Endothelial cell of umbilical vein (primary cell): ENCODE results near the gene SEZ6.

Experiments
- CTCF ChIP-seq, 2 donors: IDR thresholded peaks; 1 replicate in 1 of 2; 2 replicates in 1 of 2; pipeline ENCODE4 v1.5.1; 2011; ENCODE audit warnings: low read length in 2 of 2, mild to moderate bottlenecking in 2 of 2, moderate library complexity in 2 of 2, control low read depth in 1 of 2, inconsistent platforms in 1 of 2, low read depth in 1 of 2; ENCODE audit not compliant: insufficient read depth in 1 of 2; ENCODE audit errors: extremely low read depth in 1 of 2
- EZH2 ChIP-seq: IDR thresholded peaks from 2 replicates; pipeline ENCODE4 v1.6.1; 2012; ENCODE audit warnings: borderline replicate concordance, low read depth, mild to moderate bottlenecking, moderate library complexity, low read length, inconsistent platforms; ENCODE audit not compliant: severe bottlenecking
- FOS ChIP-seq: IDR thresholded peaks from 2 replicates; pipeline ENCODE4 v1.6.1; 2011; ENCODE audit warnings: mild to moderate bottlenecking, low read length, moderate library complexity, borderline replicate concordance; ENCODE audit not compliant: insufficient read depth
- JUN ChIP-seq: IDR thresholded peaks from 2 replicates; pipeline ENCODE4 v1.6.1; 2011; ENCODE audit warnings: borderline replicate concordance, low read depth; ENCODE audit not compliant: insufficient read length, insufficient read depth
- MAX ChIP-seq: IDR thresholded peaks from 2 replicates; pipeline ENCODE4 v1.6.1; 2011; ENCODE audit not compliant: insufficient read depth, insufficient read length
- MYC ChIP-seq: IDR thresholded peaks from one replicate; pipeline ENCODE4 v1.6.1; 2011; ENCODE audit warnings: mild to moderate bottlenecking, low read depth, low read length
- POLR2A ChIP-seq: IDR thresholded peaks from 2 replicates; pipeline ENCODE4 v1.6.1; 2012; ENCODE audit warnings: low read depth, mild to moderate bottlenecking, control low read depth, low read length
- POLR2AphosphoS5 ChIP-seq: IDR thresholded peaks from 2 replicates; pipeline ENCODE4 v1.6.1; 2012; ENCODE audit warnings: low read depth, mild to moderate bottlenecking, control low read depth, low read length, moderate library complexity; ENCODE audit not compliant: insufficient read depth

- no peak for TF ChIP-seq POLR2A
- TF ChIP-seq CTCF (IDR thresholded peaks at IDR 0.05; ENCODE audit: extremely low read depth in 1 of 2, insufficient read depth in 1 of 2, low read depth in 1 of 2, low read length in 2 of 2): no peak
- no peak for TF ChIP-seq EZH2
- TF ChIP-seq POLR2AphosphoS5: no peak
- no peak for TF ChIP-seq FOS
- TF ChIP-seq MAX: no peak
- no peak for TF ChIP-seq MYC
- TF ChIP-seq JUN: no peak
Observed at GRCh38 chr17:28961391-28961790, 44.4 kb downstream of the SEZ6 start.
